GM23248 (cell line): ENCODE results near the gene SUGCT. TPM values are rescaled to one million over a fixed set of nuclear protein-coding genes. Genes with fewer than 3 reads are reported as not detected.

Experiments used
- DNase-seq: peaks from one replicate; pipeline ENCODE4 v3.0.0-alpha.2; 2015
- H2AFZ ChIP-seq: fragments of 200-600 bp; sonication (generic); 2 replicates; pipeline ENCODE4 v1.6.1; 2016; ENCODE audit warnings: antibody characterized with exemption
- H3F3A ChIP-seq: fragments of 200-600 bp; sonication (generic); 2 replicates; pipeline ENCODE4 v1.6.1; 2016; ENCODE audit warnings: mild to moderate bottlenecking, antibody characterized with exemption, mixed run types; ENCODE audit not compliant: insufficient read depth
- H3K27ac ChIP-seq: fragments of 200-600 bp; sonication (generic); 2 replicates; pipeline ENCODE4 v1.5.1; 2016; ENCODE audit warnings: mild to moderate bottlenecking
- H3K27me3 ChIP-seq: fragments of 200-600 bp; sonication (generic); replicated peaks from 2 replicates; pipeline ENCODE4 v1.6.1; 2016; ENCODE audit warnings: mild to moderate bottlenecking; ENCODE audit not compliant: insufficient read depth
- H3K36me3 ChIP-seq: fragments of 200-600 bp; sonication (generic); 2 replicates; pipeline ENCODE4 v1.6.1; 2016; ENCODE audit warnings: low read depth, mild to moderate bottlenecking
- H3K4me1 ChIP-seq: fragments of 200-600 bp; sonication (generic); 2 replicates; pipeline ENCODE4 v1.6.1; 2016; ENCODE audit warnings: mild to moderate bottlenecking; ENCODE audit not compliant: insufficient read depth
- H3K4me2 ChIP-seq: fragments of 200-600 bp; sonication (generic); one replicate; pipeline ENCODE4 v1.6.1; 2016; ENCODE audit warnings: mild to moderate bottlenecking; ENCODE audit not compliant: unreplicated experiment
- H3K4me3 ChIP-seq: fragments of 200-600 bp; sonication (generic); 2 replicates; pipeline ENCODE4 v1.5.1; 2016; ENCODE audit warnings: mild to moderate bottlenecking
- H3K79me2 ChIP-seq: fragments of 200-600 bp; sonication (generic); 2 replicates; pipeline ENCODE4 v1.6.1; 2016; ENCODE audit warnings: mild to moderate bottlenecking; ENCODE audit not compliant: insufficient read depth
- H3K9ac ChIP-seq: fragments of 200-600 bp; sonication (generic); 2 replicates; pipeline ENCODE4 v1.6.1; 2016; ENCODE audit warnings: mild to moderate bottlenecking
- H3K9me2 ChIP-seq: fragments of 200-600 bp; sonication (generic); 2 replicates; pipeline ENCODE4 v1.6.1; 2016; ENCODE audit warnings: mixed run types, mild to moderate bottlenecking, moderate library complexity; ENCODE audit not compliant: insufficient read depth
- H3K9me3 ChIP-seq: fragments of 200-600 bp; sonication (generic); one replicate; pipeline ENCODE4 v1.6.1; 2017; ENCODE audit warnings: low read depth
- H4K20me1 ChIP-seq: fragments of 200-600 bp; sonication (generic); 2 replicates; pipeline ENCODE4 v1.6.0; 2016; ENCODE audit not compliant: insufficient read depth
- EZH2 ChIP-seq: fragments of 200-600 bp; sonication (generic); IDR thresholded peaks from 2 replicates; pipeline ENCODE4 v1.6.1; 2018; ENCODE audit warnings: antibody characterized with exemption, mild to moderate bottlenecking; ENCODE audit not compliant: insufficient read depth, poor library complexity, severe bottlenecking
- EZH2phosphoT487 ChIP-seq: fragments of 200-600 bp; sonication (generic); IDR thresholded peaks from 2 replicates; pipeline ENCODE4 v1.6.1; 2018; ENCODE audit warnings: antibody characterized with exemption, moderate library complexity, mild to moderate bottlenecking, low read depth; ENCODE audit not compliant: insufficient read depth
- WGBS, 2 experiments: methylation state at CpG; one replicate each; pipeline ENCODE4 v1.1.6; 2015 to 2017; ENCODE audit warnings: low lambda C conversion rate in 2 of 2, low coverage in 1 of 2; ENCODE audit errors: missing lambda C conversion rate in 2 of 2; 5-methylcytosine and 5-hydroxymethylcytosine counted together
- in situ Hi-C: fragments of 300-500 bp; cut with MboI; formaldehyde crosslinking; loops from 2 replicates; pipeline ENCODE4 v1.15.0; 2020
- polyA plus RNA-seq: library from polyadenylated mRNA; unstranded; fragments of >200 nt; fragmentation: Nextera tagmentation; extraction: Ambion mirVana; gene quantifications from 2 replicates; pipeline ENCODE4 v1.2.1, GENCODE V29; 2016
- total RNA-seq: library from RNA; depleted of rRNA; stranded (reverse); fragments of >200 nt; shearing (Covaris generic); gene quantifications from 2 replicates; pipeline ENCODE4 v1.2.3, GENCODE V29; 2014

SUGCT gene
- total and polyA plus RNA-seq, 2 experiments from 2014 or later, result 2.2 to 7.1 TPM

DNA sequence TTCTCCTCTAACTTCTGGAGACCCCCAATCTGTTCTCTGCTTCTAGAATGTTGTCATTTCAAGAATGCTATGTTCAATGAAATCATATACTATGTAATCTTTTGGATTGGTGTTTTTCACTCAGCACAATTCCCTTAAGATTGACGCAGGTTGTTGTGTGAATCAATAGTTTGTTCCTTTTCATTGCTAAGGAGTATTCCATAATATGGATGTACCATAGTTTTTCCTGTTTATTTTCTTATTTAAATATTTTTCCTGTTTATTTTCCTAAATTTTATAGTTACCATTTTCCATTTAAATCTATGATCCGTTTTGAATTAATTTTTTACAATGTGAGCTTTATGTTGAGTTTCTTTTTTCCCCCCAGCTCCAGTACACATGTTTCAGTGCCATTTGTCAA lies 604.5 kb downstream of the SUGCT start:
- Histone ChIP-seq H3K79me2 (no peaks in the 10 kb centered on the region), H3F3A (no peaks in the 10 kb centered on the region), H3K9me2 (no peaks in the 10 kb centered on the region), H4K20me1 (no peaks in the 10 kb centered on the region), H2AFZ (no peak overlapping the region), H3K4me3 (no peak overlapping the region), H3K4me1 (no peaks in the 10 kb centered on the region), H3K27ac (no peak overlapping the region), H3K36me3 (no peaks in the 10 kb centered on the region), H3K9ac (no peak overlapping the region), H3K27me3 (no peaks in the 10 kb centered on the region), H3K9me3 (no peaks in the 10 kb centered on the region), H3K4me2 (no peak overlapping the region)
- TF ChIP-seq EZH2phosphoT487 (no peak), EZH2 (no peak)
- DNase-seq, result no peak
- WGBS, 2 experiments, result 81 to 85% methylated on average over 2 of the region's 2 CpGs
- in situ Hi-C loops, result no loop called here

DNA sequence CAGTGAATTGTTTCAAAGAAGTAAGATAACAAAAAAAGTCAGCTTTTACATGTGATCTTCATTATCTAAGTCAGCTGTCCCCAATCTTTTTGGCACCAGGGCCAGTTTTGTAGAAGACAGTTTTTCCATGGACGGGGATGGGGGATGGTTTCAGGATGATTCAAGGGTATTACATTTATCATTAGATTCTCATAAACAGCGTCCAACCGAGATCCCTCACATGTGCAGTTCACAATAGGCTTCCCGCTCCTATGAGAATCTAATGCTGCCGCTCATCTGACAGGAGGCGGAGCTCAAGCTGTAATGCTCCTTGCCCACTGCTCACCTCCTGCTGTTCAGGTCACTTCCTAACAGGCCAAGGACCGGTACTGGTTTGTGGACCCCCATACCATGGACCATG lies 607.5 kb downstream of the SUGCT start:
- H3K27me3 ChIP-seq, result no peaks in the 10 kb centered on the region
- TF ChIP-seq EZH2 (no peak), EZH2phosphoT487 (no peak)
- no peaks in the 10 kb centered on the region for H4K20me1 ChIP-seq
- peaks cover 4% of the 10 kb centered on the region for H3K4me1 ChIP-seq
- no peaks in the 10 kb centered on the region for H3K9me3 ChIP-seq
- H3K9ac ChIP-seq, result no peak overlapping the region
- in situ Hi-C loops, result no loop called here
- H2AFZ ChIP-seq, result no peak overlapping the region
- H3F3A ChIP-seq, result no peaks in the 10 kb centered on the region
- H3K36me3 ChIP-seq, result no peaks in the 10 kb centered on the region
- no peaks in the 10 kb centered on the region for H3K9me2 ChIP-seq
- no peak overlapping the region for H3K4me2 ChIP-seq
- H3K79me2 ChIP-seq, result no peaks in the 10 kb centered on the region
- H3K27ac ChIP-seq, result no peak overlapping the region
- 72 to 76% methylated on average over 7 of the region's 7 CpGs for WGBS, 2 experiments
- no peak overlapping the region for H3K4me3 ChIP-seq
- DNase-seq, result no peak

- H4K20me1 ChIP-seq, result no peaks in the 10 kb centered on the region
- peaks cover 26% of the 10 kb centered on the region for H3K4me1 ChIP-seq
- H3K9me2 ChIP-seq, result no peaks in the 10 kb centered on the region
- no peaks in the 10 kb centered on the region for H3K79me2 ChIP-seq
- peak overlapping the region; percentile 38 for H3K4me2 ChIP-seq
- H3K9ac ChIP-seq, result no peak overlapping the region
- H2AFZ ChIP-seq, result peak overlapping the region; percentile 13; the same call in 1 of the 2 replicates
- H3K27me3 ChIP-seq, result no peaks in the 10 kb centered on the region
- H3K4me3 ChIP-seq, result peak overlapping the region; percentile 32
- DNase-seq, result peak; percentile 43
- H3K27ac ChIP-seq, result peak overlapping the region; percentile 20
- TF ChIP-seq EZH2 (no peak), EZH2phosphoT487 (no peak)
- WGBS, 2 experiments, result 49 to 50% methylated on average over 12 of the region's 12 CpGs
- no peaks in the 10 kb centered on the region for H3K9me3 ChIP-seq
- in situ Hi-C loops, result no loop called here
- H3K36me3 ChIP-seq, result no peaks in the 10 kb centered on the region
- peaks cover 14% of the 10 kb centered on the region for H3F3A ChIP-seq
Observed at GRCh38 chr7:40746841-40747556, 612.2 kb downstream of the SUGCT start.

DNA sequence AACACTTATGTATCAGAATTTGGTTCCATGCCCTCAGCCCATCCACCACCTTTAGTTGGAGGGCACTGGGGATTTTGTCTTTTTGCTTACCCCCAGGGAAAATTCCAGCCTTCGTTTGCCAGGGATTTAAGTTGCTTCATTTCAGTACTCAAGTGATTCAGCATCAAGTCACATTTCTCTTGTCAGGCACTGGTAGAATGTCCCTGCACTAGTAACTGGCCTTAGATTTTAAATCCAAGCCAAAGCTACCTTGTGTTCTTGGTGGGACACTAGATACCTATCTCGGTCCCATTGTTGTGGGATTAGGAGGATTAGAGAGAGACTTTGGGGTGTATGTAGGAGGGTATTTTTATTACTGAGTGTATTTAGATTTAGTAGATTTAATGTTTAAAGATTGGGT lies 613.1 kb downstream of the SUGCT start:
- Histone ChIP-seq H3F3A (peaks cover 14% of the 10 kb centered on the region), H3K4me2 (peak overlapping the region; percentile 38), H3K9ac (no peak overlapping the region), H3K4me1 (peaks cover 26% of the 10 kb centered on the region), H3K36me3 (no peaks in the 10 kb centered on the region), H4K20me1 (no peaks in the 10 kb centered on the region), H3K79me2 (no peaks in the 10 kb centered on the region), H3K4me3 (no peak overlapping the region), H2AFZ (no peak overlapping the region), H3K9me2 (no peaks in the 10 kb centered on the region), H3K9me3 (no peaks in the 10 kb centered on the region), H3K27ac (0 out of 2 replicates have a peak overlapping the region, but pooled peaks have one; percentile 2), H3K27me3 (no peaks in the 10 kb centered on the region)
- 41 to 42% methylated on average over 2 of the region's 2 CpGs for WGBS, 2 experiments
- peak; percentile 74 for DNase-seq
- in situ Hi-C loops, result no loop called here
- no peak for TF ChIP-seq EZH2
- TF ChIP-seq EZH2phosphoT487, result no peak
